ENCODE data around the gene SRC.

Gene SRC

GRCh38 chr20:37376324-37376723 lies 30.4 kb downstream of the SRC start:
- Histone ChIP-seq H3K4me3 (ENCODE audit: low read length) (no peak overlapping the region), H3K9ac (ENCODE audit: low read depth, low read length) (no peak overlapping the region), H3K27me3 (ENCODE audit: control insufficient read depth, insufficient read depth, low read length) (no peaks in the 10 kb centered on the region), H3K36me3 (ENCODE audit: insufficient read depth, low read length) (peaks cover 8% of the 10 kb centered on the region), H3K9me3 (replicated peaks; ENCODE audit: low read length) (no peaks in the 10 kb centered on the region), H3K4me2 (ENCODE audit: low read length) (no peak overlapping the region), H3K4me1 (ENCODE audit: control insufficient read depth, insufficient read depth, low read length) (peaks cover 17% of the 10 kb centered on the region)

GRCh38 chr20:37376791-37377190 lies 30.9 kb downstream of the SRC start:
- H3K4me3 ChIP-seq (ENCODE audit: low read length) = no peak overlapping the region
- no peaks in the 10 kb centered on the region for H3K27me3 ChIP-seq (ENCODE audit: control insufficient read depth, insufficient read depth, low read length)
- H3K4me2 ChIP-seq (ENCODE audit: low read length) = no peak overlapping the region
- no peaks in the 10 kb centered on the region for H3K9me3 ChIP-seq (replicated peaks; ENCODE audit: low read length)
- H3K36me3 ChIP-seq (ENCODE audit: insufficient read depth, low read length) = peaks cover 8% of the 10 kb centered on the region
- H3K9ac ChIP-seq (ENCODE audit: low read depth, low read length) = no peak overlapping the region
- peaks cover 17% of the 10 kb centered on the region for H3K4me1 ChIP-seq (ENCODE audit: control insufficient read depth, insufficient read depth, low read length)

GRCh38 chr20:37377346-37378081 lies 31.6 kb downstream of the SRC start:
- Histone ChIP-seq H3K4me2 (ENCODE audit: low read length) (no peak overlapping the region), H3K4me3 (ENCODE audit: low read length) (no peak overlapping the region), H3K27me3 (ENCODE audit: control insufficient read depth, insufficient read depth, low read length) (no peaks in the 10 kb centered on the region), H3K4me1 (ENCODE audit: control insufficient read depth, insufficient read depth, low read length) (peaks cover 17% of the 10 kb centered on the region), H3K9ac (ENCODE audit: low read depth, low read length) (no peak overlapping the region), H3K36me3 (ENCODE audit: insufficient read depth, low read length) (peaks cover 8% of the 10 kb centered on the region), H3K9me3 (replicated peaks; ENCODE audit: low read length) (no peaks in the 10 kb centered on the region)

- Histone ChIP-seq H3K4me3 (ENCODE audit: low read length) (no peak overlapping the region), H3K9ac (ENCODE audit: low read depth, low read length) (no peak overlapping the region), H3K9me3 (replicated peaks; ENCODE audit: low read length) (no peaks in the 10 kb centered on the region), H3K27me3 (ENCODE audit: control insufficient read depth, insufficient read depth, low read length) (no peaks in the 10 kb centered on the region), H3K36me3 (ENCODE audit: insufficient read depth, low read length) (peaks cover 8% of the 10 kb centered on the region), H3K4me1 (ENCODE audit: control insufficient read depth, insufficient read depth, low read length) (peaks cover 21% of the 10 kb centered on the region), H3K4me2 (ENCODE audit: low read length) (no peak overlapping the region)
Measured at GRCh38 chr20:37378420-37378784, 32.5 kb downstream of the SRC start.

GRCh38 chr20:37378785-37379598 lies 33.1 kb downstream of the SRC start:
- Histone ChIP-seq H3K4me3 (ENCODE audit: low read length) (no peak overlapping the region), H3K36me3 (ENCODE audit: insufficient read depth, low read length) (peaks cover 8% of the 10 kb centered on the region), H3K27me3 (ENCODE audit: control insufficient read depth, insufficient read depth, low read length) (no peaks in the 10 kb centered on the region), H3K4me2 (ENCODE audit: low read length) (no peak overlapping the region), H3K4me1 (ENCODE audit: control insufficient read depth, insufficient read depth, low read length) (peaks cover 27% of the 10 kb centered on the region), H3K9ac (ENCODE audit: low read depth, low read length) (no peak overlapping the region), H3K9me3 (replicated peaks; ENCODE audit: low read length) (no peaks in the 10 kb centered on the region)

GRCh38 chr20:37379967-37380828 lies 34.3 kb downstream of the SRC start:
- Histone ChIP-seq H3K27me3 (ENCODE audit: control insufficient read depth, insufficient read depth, low read length) (no peaks in the 10 kb centered on the region), H3K4me3 (ENCODE audit: low read length) (no peak overlapping the region), H3K36me3 (ENCODE audit: insufficient read depth, low read length) (peaks cover 13% of the 10 kb centered on the region), H3K9ac (ENCODE audit: low read depth, low read length) (no peak overlapping the region), H3K4me2 (ENCODE audit: low read length) (no peak overlapping the region), H3K9me3 (replicated peaks; ENCODE audit: low read length) (no peaks in the 10 kb centered on the region), H3K4me1 (ENCODE audit: control insufficient read depth, insufficient read depth, low read length) (peaks cover 34% of the 10 kb centered on the region)

GRCh38 chr20:37380864-37381579 lies 35.1 kb downstream of the SRC start:
- no peak overlapping the region for H3K4me2 ChIP-seq (ENCODE audit: low read length)
- peaks cover 34% of the 10 kb centered on the region for H3K4me1 ChIP-seq (ENCODE audit: control insufficient read depth, insufficient read depth, low read length)
- no peak overlapping the region for H3K4me3 ChIP-seq (ENCODE audit: low read length)
- H3K27me3 ChIP-seq (ENCODE audit: control insufficient read depth, insufficient read depth, low read length) = no peaks in the 10 kb centered on the region
- H3K9ac ChIP-seq (ENCODE audit: low read depth, low read length) = no peak overlapping the region
- peaks cover 11% of the 10 kb centered on the region for H3K36me3 ChIP-seq (ENCODE audit: insufficient read depth, low read length)
- H3K9me3 ChIP-seq (replicated peaks; ENCODE audit: low read length) = no peaks in the 10 kb centered on the region

- Histone ChIP-seq H3K27me3 (ENCODE audit: control insufficient read depth, insufficient read depth, low read length) (no peaks in the 10 kb centered on the region), H3K9me3 (replicated peaks; ENCODE audit: low read length) (no peaks in the 10 kb centered on the region), H3K4me2 (ENCODE audit: low read length) (no peak overlapping the region), H3K4me1 (ENCODE audit: control insufficient read depth, insufficient read depth, low read length) (peaks cover 34% of the 10 kb centered on the region), H3K9ac (ENCODE audit: low read depth, low read length) (no peak overlapping the region), H3K4me3 (ENCODE audit: low read length) (no peak overlapping the region), H3K36me3 (ENCODE audit: insufficient read depth, low read length) (peaks cover 10% of the 10 kb centered on the region)
Measured at GRCh38 chr20:37381621-37382471, 35.9 kb downstream of the SRC start.

GRCh38 chr20:37382482-37383120 lies 36.7 kb downstream of the SRC start:
- no peaks in the 10 kb centered on the region for H3K27me3 ChIP-seq (ENCODE audit: control insufficient read depth, insufficient read depth, low read length)
- no peak overlapping the region for H3K4me3 ChIP-seq (ENCODE audit: low read length)
- peaks cover 34% of the 10 kb centered on the region for H3K4me1 ChIP-seq (ENCODE audit: control insufficient read depth, insufficient read depth, low read length)
- no peaks in the 10 kb centered on the region for H3K9me3 ChIP-seq (replicated peaks; ENCODE audit: low read length)
- H3K4me2 ChIP-seq (ENCODE audit: low read length) = no peak overlapping the region
- no peak overlapping the region for H3K9ac ChIP-seq (ENCODE audit: low read depth, low read length)
- peaks cover 10% of the 10 kb centered on the region for H3K36me3 ChIP-seq (ENCODE audit: insufficient read depth, low read length)

Data from skeletal muscle satellite cell (primary cell).